ENCODE measurements around the gene KLHL9.
"Not testable (repeated sequence)": the region's sequence is repeated elsewhere in the genome, so short reads cannot be mapped to it uniquely, and the experiment has no call there.

KLHL9 gene

DNA sequence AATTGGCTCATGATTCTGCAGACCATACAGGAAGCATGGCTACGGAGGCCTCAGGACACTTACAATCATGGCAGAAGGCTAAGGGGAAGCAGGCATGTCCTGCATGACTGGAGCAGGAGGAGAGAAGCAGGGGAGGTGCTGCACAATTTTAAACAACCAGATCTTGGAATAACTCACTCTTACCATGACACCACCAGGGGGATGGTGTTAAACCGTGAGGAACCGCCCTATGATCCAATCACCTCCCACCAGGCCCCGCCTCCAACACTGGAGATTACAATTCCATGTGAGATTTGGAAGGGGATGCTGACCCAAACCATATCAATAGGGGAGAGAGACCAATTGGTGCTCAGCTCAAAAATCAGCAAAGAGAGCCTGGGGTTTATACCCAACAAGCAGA, 36.3 kb upstream of the KLHL9 start:
- H4K91ac ChIP-seq (ENCODE audit: low read depth, low read length, poor library complexity); H3K9me3 ChIP-seq (replicated peaks in 1 of 2; ENCODE audit: control insufficient read depth in 2 of 2, insufficient read depth in 1 of 2, low read depth in 1 of 2, low read length in 2 of 2); H2BK120ac ChIP-seq (ENCODE audit: low read depth, low read length); H3K4me1 ChIP-seq (ENCODE audit: control insufficient read depth in 2 of 2, insufficient read depth in 1 of 2, low read depth in 1 of 2, low read length in 2 of 2); H3K4me3 ChIP-seq (ENCODE audit: low read length in 2 of 2); H2BK5ac ChIP-seq (ENCODE audit: low read length); H2AK5ac ChIP-seq (ENCODE audit: low read depth, low read length); DNase-seq (ENCODE audit: low spot score); H3K79me1 ChIP-seq (ENCODE audit: low read depth, low read length); H2BK12ac ChIP-seq (ENCODE audit: low read length); H3K27me3 ChIP-seq (ENCODE audit: control insufficient read depth in 3 of 3, insufficient read depth in 3 of 3, low read depth in 1 of 3, low read length in 3 of 3); H3K18ac ChIP-seq (ENCODE audit: low read length); H2BK15ac ChIP-seq (ENCODE audit: low read length); H3K4me2 ChIP-seq (ENCODE audit: insufficient read depth, low read length, poor library complexity, severe bottlenecking); H3K4ac ChIP-seq (ENCODE audit: low read length); H3K27ac ChIP-seq (replicated peaks; ENCODE audit: low read length); H3K9ac ChIP-seq (ENCODE audit: low read depth, low read length, poor library complexity); H3K14ac ChIP-seq (ENCODE audit: low read length); H3K23ac ChIP-seq (ENCODE audit: low read depth, low read length, poor library complexity); H2AFZ ChIP-seq (ENCODE audit: low read length); H4K8ac ChIP-seq (ENCODE audit: low read depth, low read length); H3K36me3 ChIP-seq (replicated peaks in 1 of 2; ENCODE audit: control insufficient read depth in 2 of 2, insufficient read depth in 2 of 2, low read length in 2 of 2): not testable (repeated sequence)
- WGBS, 2 donors (ENCODE audit: extremely low coverage in 2 of 2, insufficient read length in 2 of 2, insufficient replicate concordance in 1 of 2) = no CpG with 5 or more reads among the region's 4 CpGs

DNA sequence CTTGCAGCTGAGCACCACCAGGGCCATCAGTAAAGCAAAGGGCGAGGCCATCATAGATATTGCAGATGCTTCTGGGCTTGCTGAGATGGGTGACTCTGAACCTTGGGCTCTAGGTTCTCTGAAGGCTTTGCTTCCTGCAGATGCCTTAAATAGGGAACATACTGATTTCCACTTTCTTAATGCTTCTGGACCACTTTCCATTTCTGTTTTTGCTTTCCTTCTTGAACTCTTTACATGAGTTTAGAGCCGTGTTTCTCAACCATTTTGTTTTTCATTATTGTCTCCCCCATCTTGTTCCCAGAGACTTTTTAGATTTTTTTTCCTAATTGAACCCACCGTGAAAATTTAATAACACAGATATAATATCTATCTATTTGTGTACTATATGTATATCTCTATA, 32.8 kb upstream of the KLHL9 start, which contains the start of gene IFNA13:
Gene IFNA13 (minus strand): TSS at position 101 of the 400 bp plus-strand sequence. CDS start 47 bp downstream, at position 54.
- H3K36me3 ChIP-seq (replicated peaks in 1 of 2; ENCODE audit: control insufficient read depth in 2 of 2, insufficient read depth in 2 of 2, low read length in 2 of 2) = no peaks in the 10 kb centered on the region
- no peak within 1 kb of the TSS for H4K91ac ChIP-seq (ENCODE audit: low read depth, low read length, poor library complexity)
- no peak within 1 kb of the TSS for H2AK5ac ChIP-seq (ENCODE audit: low read depth, low read length)
- H3K4me2 ChIP-seq (ENCODE audit: insufficient read depth, low read length, poor library complexity, severe bottlenecking) = no peak within 1 kb of the TSS
- H4K8ac ChIP-seq (ENCODE audit: low read depth, low read length) = no peak within 1 kb of the TSS
- H3K27me3 ChIP-seq (ENCODE audit: control insufficient read depth in 3 of 3, insufficient read depth in 3 of 3, low read depth in 1 of 3, low read length in 3 of 3) = no peaks in the 10 kb centered on the region
- no peak within 1 kb of the TSS for H2BK5ac ChIP-seq (ENCODE audit: low read length)
- H3K79me1 ChIP-seq (ENCODE audit: low read depth, low read length) = no peaks in the 10 kb centered on the region
- H2AFZ ChIP-seq (ENCODE audit: low read length) = no peak within 1 kb of the TSS
- H3K9me3 ChIP-seq (replicated peaks in 1 of 2; ENCODE audit: control insufficient read depth in 2 of 2, insufficient read depth in 1 of 2, low read depth in 1 of 2, low read length in 2 of 2) = no peaks in the 10 kb centered on the region
- no peak within 1 kb of the TSS for H3K18ac ChIP-seq (ENCODE audit: low read length)
- no peak within 1 kb of the TSS for H3K27ac ChIP-seq (replicated peaks; ENCODE audit: low read length)
- H2BK12ac ChIP-seq (ENCODE audit: low read length) = no peak within 1 kb of the TSS
- no CpG with 5 or more reads among the region's 3 CpGs for WGBS, 2 donors (ENCODE audit: extremely low coverage in 2 of 2, insufficient read length in 2 of 2, insufficient replicate concordance in 1 of 2)
- H3K4me3 ChIP-seq (ENCODE audit: low read length in 2 of 2) = no peak within 1 kb of the TSS
- no peak within 1 kb of the TSS for H3K4ac ChIP-seq (ENCODE audit: low read length)
- no peak within 1 kb of the TSS for H2BK120ac ChIP-seq (ENCODE audit: low read depth, low read length)
- no peak for DNase-seq (ENCODE audit: low spot score)
- no peak within 1 kb of the TSS for H2BK15ac ChIP-seq (ENCODE audit: low read length)
- no peaks in the 10 kb centered on the region for H3K4me1 ChIP-seq (ENCODE audit: control insufficient read depth in 2 of 2, insufficient read depth in 1 of 2, low read depth in 1 of 2, low read length in 2 of 2)
- no peak within 1 kb of the TSS for H3K23ac ChIP-seq (ENCODE audit: low read depth, low read length, poor library complexity)
- no peak within 1 kb of the TSS for H3K14ac ChIP-seq (ENCODE audit: low read length)
- H3K9ac ChIP-seq (ENCODE audit: low read depth, low read length, poor library complexity) = no peak within 1 kb of the TSS

DNA sequence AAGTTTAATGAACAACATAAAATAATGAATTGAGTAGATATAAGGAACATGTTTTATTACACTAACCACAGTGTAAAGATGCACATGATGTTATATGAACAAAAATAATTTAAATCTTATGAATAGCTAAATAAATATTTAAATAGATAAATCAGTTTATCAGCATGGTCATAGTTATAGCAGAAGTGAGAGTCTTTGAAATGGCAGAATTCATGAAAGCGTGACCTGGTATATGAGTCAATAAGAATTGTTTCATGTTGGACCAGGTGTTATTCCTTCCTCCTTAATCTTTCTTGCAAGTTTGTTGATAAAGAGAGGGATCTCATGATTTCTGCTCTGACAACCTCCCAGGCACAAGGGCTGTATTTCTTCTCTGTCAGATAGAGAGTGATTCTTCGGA, 32.0 kb upstream of the KLHL9 start:
- H2AFZ ChIP-seq (ENCODE audit: low read length); H3K4me1 ChIP-seq (ENCODE audit: control insufficient read depth in 2 of 2, insufficient read depth in 1 of 2, low read depth in 1 of 2, low read length in 2 of 2); DNase-seq (ENCODE audit: low spot score); H3K27me3 ChIP-seq (ENCODE audit: control insufficient read depth in 3 of 3, insufficient read depth in 3 of 3, low read depth in 1 of 3, low read length in 3 of 3); H3K36me3 ChIP-seq (replicated peaks in 1 of 2; ENCODE audit: control insufficient read depth in 2 of 2, insufficient read depth in 2 of 2, low read length in 2 of 2); H3K9me3 ChIP-seq (replicated peaks in 1 of 2; ENCODE audit: control insufficient read depth in 2 of 2, insufficient read depth in 1 of 2, low read depth in 1 of 2, low read length in 2 of 2); H3K4me3 ChIP-seq (ENCODE audit: low read length in 2 of 2); H3K9ac ChIP-seq (ENCODE audit: low read depth, low read length, poor library complexity); H3K4me2 ChIP-seq (ENCODE audit: insufficient read depth, low read length, poor library complexity, severe bottlenecking); H2BK120ac ChIP-seq (ENCODE audit: low read depth, low read length); H3K27ac ChIP-seq (replicated peaks; ENCODE audit: low read length); H3K4ac ChIP-seq (ENCODE audit: low read length); H2BK12ac ChIP-seq (ENCODE audit: low read length); H3K14ac ChIP-seq (ENCODE audit: low read length); H3K18ac ChIP-seq (ENCODE audit: low read length); H2BK15ac ChIP-seq (ENCODE audit: low read length); H4K91ac ChIP-seq (ENCODE audit: low read depth, low read length, poor library complexity); H2BK5ac ChIP-seq (ENCODE audit: low read length); H3K79me1 ChIP-seq (ENCODE audit: low read depth, low read length); H4K8ac ChIP-seq (ENCODE audit: low read depth, low read length); H2AK5ac ChIP-seq (ENCODE audit: low read depth, low read length); H3K23ac ChIP-seq (ENCODE audit: low read depth, low read length, poor library complexity): not testable (repeated sequence)
- no CpG with 5 or more reads among the region's 2 CpGs for WGBS, 2 donors (ENCODE audit: extremely low coverage in 2 of 2, insufficient read length in 2 of 2, insufficient replicate concordance in 1 of 2)

DNA sequence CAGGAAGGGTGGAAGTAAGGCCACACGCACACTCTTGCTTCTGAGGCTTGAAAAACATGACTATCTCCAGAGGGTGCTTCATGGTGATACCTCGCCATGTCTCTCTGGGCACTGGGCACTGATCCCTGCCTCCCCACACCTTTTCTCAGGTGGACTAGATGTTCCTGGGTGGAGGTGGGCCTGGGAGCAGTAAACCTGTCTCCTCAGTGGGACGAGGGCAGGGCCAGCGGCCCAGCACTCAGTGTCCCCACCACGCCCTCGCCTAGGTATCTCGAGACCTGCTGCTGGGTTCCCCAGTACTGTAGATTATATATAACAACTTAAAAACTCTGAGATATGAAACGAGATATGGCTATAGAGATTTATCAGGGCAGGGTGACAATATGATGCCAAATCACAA, 27.1 kb upstream of the KLHL9 start:
- H3K9ac ChIP-seq (ENCODE audit: low read depth, low read length, poor library complexity) = no peak overlapping the region
- H3K14ac ChIP-seq (ENCODE audit: low read length) = no peak overlapping the region
- no peaks in the 10 kb centered on the region for H3K79me1 ChIP-seq (ENCODE audit: low read depth, low read length)
- no peak overlapping the region for H4K8ac ChIP-seq (ENCODE audit: low read depth, low read length)
- H3K4me2 ChIP-seq (ENCODE audit: insufficient read depth, low read length, poor library complexity, severe bottlenecking) = no peak overlapping the region
- H2BK15ac ChIP-seq (ENCODE audit: low read length) = no peak overlapping the region
- H3K18ac ChIP-seq (ENCODE audit: low read length) = no peak overlapping the region
- no peak for DNase-seq (ENCODE audit: low spot score)
- no peak overlapping the region for H2AK5ac ChIP-seq (ENCODE audit: low read depth, low read length)
- H3K9me3 ChIP-seq (replicated peaks in 1 of 2; ENCODE audit: control insufficient read depth in 2 of 2, insufficient read depth in 1 of 2, low read depth in 1 of 2, low read length in 2 of 2) = no peaks in the 10 kb centered on the region
- WGBS, 2 donors (ENCODE audit: extremely low coverage in 2 of 2, insufficient read length in 2 of 2, insufficient replicate concordance in 1 of 2) = no CpG with 5 or more reads among the region's 8 CpGs
- H3K4ac ChIP-seq (ENCODE audit: low read length) = no peak overlapping the region
- no peak overlapping the region for H3K4me3 ChIP-seq (ENCODE audit: low read length in 2 of 2)
- no peak overlapping the region for H2BK12ac ChIP-seq (ENCODE audit: low read length)
- no peak overlapping the region for H3K27ac ChIP-seq (replicated peaks; ENCODE audit: low read length)
- H2AFZ ChIP-seq (ENCODE audit: low read length) = no peak overlapping the region
- H3K4me1 ChIP-seq (ENCODE audit: control insufficient read depth in 2 of 2, insufficient read depth in 1 of 2, low read depth in 1 of 2, low read length in 2 of 2) = peaks cover 0 to 2% of the 10 kb centered on the region in 2 donors
- H3K27me3 ChIP-seq (ENCODE audit: control insufficient read depth in 3 of 3, insufficient read depth in 3 of 3, low read depth in 1 of 3, low read length in 3 of 3) = no peaks in the 10 kb centered on the region
- H3K23ac ChIP-seq (ENCODE audit: low read depth, low read length, poor library complexity) = no peak overlapping the region
- no peaks in the 10 kb centered on the region for H3K36me3 ChIP-seq (replicated peaks in 1 of 2; ENCODE audit: control insufficient read depth in 2 of 2, insufficient read depth in 2 of 2, low read length in 2 of 2)
- no peak overlapping the region for H2BK5ac ChIP-seq (ENCODE audit: low read length)
- no peak overlapping the region for H4K91ac ChIP-seq (ENCODE audit: low read depth, low read length, poor library complexity)
- no peak overlapping the region for H2BK120ac ChIP-seq (ENCODE audit: low read depth, low read length)

All from neuronal stem cell (in vitro differentiated cells).